Femur (tissue), 1 donor: ENCODE measurements around the gene SLC19A1.

Experiments used
- DNase-seq: peaks from one replicate; pipeline ENCODE4 v3.0.0-alpha.2; 2017

SLC19A1 gene

GRCh38 chr21:45449658-45450422 is 92.4 kb downstream of the SLC19A1 start:
- DNase-seq: no peak

- DNase-seq: peak; percentile 65
Measured at GRCh38 chr21:45448810-45449657, 93.2 kb downstream of the SLC19A1 start.

GRCh38 chr21:45448283-45448809 is 93.9 kb downstream of the SLC19A1 start:
- DNase-seq: no peak
